GM10847 (cell line): Measurements from ENCODE around the gene DRAM2.

Experiments used
- POLR2A ChIP-seq: IDR thresholded peaks from 2 replicates; pipeline ENCODE4 v1.6.1; 2011; ENCODE audit not compliant: insufficient read length; ENCODE audit errors: extremely low read depth

The DRAM2 gene

DNA sequence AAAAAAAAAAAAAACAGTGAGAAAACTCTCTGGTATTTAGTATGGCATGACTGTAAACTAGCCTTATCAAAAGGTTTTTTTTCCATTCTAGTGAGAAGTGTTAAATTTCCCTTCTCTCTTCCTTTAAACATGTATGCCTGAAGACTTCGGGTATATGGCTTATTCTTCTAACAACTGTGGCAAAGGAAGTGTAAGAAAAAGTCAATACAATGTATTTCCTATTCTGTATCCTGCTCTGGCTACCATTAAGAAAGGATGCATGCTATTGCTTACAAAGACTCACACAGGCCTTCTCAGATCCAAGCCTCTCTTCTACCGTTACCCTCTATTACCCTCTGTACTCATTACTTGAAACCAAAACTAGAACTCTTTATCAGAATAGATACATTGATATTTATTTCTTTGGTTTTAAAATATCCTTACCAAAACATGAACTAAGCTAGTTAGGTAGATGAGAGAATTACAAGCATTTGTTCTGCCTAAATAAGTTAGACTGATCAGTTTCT, 8.5 kb upstream of the DRAM2 start:
- TF ChIP-seq POLR2A = no peak

DNA sequence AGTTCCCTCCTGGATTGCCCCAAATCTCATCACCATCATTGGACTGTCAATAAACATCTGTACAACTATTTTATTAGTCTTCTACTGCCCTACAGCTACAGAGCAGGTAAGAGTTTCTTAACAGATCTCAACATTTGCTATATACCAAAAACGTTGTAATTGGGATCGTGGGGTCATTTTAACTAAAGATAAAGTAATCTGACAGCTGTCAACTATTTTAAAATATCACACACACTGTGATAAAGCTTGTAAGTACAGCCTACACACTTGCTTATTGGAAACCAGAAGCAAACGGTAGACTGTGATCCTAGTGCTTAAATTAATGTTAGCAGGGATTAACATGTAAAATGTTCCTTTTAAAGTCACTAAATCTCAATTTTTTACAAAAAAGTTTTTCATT, 8.1 kb upstream of the DRAM2 start:
- TF ChIP-seq POLR2A = no peak

DNA sequence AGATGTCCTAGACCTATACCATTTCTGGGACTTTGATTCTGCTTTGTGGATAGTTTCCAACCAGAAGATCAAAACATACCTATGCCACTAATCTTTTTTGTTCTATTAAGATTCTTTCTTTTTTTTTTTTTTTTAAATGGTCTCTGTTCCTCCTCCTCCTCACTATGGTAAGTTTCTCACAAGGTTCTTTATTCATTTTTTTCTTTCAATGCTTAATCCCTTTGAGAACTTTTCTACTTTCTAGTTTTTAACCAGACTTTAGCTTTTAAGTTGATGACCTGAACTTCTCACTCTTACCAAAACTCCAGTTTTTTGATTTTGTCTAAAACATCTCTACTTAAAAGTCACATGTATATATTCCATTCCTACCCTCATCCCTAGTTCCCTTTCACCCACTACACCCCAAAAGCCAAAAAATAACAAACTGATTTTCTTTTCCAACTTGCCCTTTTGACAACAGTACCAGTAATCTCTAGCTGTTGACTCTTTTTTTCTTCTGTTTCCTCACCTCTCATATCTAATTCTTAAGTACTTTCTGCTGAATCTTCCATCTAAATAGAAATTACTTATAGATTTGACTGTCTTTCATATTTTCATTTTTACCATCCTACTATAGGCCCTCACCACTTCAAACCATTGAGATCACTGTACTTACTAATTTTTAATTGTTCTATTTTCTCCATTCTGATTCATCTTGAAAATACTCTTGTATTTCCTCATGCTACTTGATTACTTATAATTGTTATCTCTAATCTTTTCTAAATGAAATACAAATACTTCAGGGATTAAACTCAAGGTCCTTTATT, 6.3 kb upstream of the DRAM2 start:
- TF ChIP-seq POLR2A = no peak

- TF ChIP-seq POLR2A = no peak
Observed at GRCh38 chr1:111145542-111145941, 5.6 kb upstream of the DRAM2 start.

DNA sequence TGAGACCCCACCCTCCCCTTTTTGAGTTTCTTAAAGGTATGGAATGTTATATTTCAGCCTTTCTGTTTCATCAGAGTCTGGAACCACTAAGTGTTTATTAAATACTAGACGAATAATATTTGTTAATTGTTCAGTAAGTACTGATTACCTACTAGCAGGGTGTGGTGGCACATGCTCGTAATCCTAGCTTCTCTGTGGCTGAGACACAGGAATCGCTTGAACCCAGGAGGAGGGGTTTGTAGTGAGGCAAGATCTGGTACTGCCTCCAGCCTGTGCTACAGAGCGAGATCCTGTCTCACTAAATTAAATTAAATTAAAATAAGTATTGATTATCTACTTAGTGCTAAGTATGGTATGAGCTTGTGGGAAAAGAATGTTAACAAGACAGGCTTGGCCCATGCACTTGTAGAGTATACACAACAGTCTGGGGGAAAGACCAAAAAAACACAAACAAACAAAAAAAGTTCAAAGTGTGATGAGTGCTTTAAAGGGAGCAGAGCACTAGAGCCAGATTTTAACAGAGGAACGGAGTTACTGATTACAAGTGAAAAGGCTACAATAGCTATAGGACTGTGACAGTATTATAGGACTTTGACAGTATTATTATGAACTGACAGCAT, 2.6 kb upstream of the DRAM2 start:
- no peak for TF ChIP-seq POLR2A

DNA sequence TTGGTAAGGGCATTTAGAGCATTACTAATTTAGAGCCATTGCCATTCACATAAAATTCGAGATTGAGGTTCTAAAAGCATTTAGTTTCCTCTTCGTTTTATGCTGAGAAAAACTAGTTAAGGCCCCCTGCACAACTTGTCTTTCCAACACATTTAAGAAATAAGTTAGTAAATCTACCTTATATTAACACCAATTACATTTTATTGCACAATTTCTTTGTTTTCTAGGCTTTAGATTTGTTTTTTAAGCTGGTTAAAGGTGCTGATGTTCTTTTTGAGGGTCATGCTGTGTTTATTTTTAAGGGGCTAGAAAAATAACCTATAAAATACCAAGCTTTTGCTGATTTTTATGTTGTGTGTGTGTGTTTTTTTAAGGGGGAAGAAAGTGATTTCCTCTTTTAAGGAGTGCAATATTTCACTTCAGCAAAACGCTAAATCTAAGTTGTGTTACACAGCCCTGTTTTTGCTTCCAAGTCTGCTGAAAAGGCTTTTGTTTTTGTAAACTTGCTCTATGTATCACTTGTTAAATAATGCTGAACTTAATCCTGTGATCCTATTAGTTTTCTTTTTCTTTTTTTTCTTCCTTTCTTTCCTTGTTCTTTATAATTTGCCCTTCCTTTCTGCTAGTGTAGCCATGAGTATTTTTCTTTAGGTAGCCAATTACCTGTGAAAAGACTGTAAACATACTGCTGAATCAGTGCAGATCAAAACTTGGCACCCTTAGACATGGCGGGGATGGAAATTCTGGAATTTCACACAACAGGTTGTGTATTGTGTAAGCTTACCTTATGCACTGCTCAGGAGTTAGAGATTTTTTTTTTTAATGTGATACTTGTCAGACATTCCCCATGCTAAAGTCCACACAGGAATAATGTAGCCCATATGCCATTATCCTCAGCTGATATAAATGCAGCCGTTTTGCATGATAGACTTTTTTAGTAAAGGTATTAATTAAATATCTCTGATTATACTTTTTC, 1.6 kb upstream of the DRAM2 start:
- TF ChIP-seq POLR2A = no peak

DNA sequence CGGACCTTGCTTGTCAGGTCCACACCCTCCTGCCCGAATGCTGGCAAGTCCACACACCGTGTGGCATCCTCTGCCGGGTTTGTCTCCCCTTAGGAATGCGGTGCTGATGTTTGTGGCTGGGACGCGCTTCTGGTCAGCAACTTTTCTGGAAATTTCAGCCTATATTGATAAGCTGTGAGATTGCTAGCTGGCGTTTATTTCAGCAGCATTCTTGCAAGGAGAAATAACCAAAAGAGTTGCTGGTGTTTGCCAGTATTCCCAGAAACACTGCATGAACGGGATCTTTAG, 731 bp upstream of the DRAM2 start:
- no peak for TF ChIP-seq POLR2A

DNA sequence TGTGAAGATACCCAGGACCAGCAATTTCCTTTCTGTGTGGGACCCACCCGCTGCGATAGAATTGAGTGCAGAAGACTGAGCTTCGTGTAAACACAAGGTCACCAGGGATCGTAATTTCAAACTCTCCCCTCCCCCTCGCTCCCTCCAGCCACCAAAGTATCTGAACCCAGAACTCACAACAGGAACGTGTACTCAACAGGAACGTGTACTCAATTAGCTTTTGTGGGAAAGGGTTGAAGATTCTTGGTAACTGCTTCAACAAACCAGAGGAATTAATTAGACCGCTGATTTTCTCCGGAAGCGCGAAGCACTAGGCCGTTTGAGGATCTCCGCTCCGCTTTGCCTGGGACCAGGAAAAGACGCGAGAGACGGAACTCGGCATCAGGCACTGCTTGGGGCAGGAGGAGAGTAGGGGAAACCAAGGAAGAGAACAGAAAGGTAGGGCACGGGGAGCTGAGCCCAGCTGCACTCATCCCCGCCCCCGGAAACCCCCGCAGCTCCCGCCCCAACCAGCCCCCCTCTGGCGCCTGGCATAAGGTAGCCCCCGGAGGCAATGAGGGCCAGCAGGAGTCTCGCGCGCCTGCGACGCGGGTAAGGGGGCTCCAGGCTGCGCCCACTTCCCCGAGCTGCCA, 453 bp downstream of the DRAM2 start:
- TF ChIP-seq POLR2A = no peak

DNA sequence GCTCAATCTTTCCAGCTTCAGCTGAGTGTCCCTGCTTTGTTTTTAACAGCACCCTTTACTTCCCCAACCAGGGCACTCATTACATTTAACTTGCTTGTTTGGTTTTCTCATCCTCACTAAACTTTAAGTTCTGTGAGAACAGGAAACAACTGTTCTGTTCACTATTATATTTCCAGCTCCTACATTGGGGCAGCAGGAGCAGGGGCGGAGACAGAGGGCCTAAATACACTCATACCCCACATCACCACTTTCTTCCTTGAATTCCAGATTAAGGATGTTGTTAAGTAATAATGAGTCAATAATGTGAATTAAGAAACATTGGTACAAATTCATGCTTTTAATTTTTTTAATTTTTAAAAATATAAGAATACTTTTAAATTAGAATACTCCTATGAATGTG, 6.0 kb downstream of the DRAM2 start:
- TF ChIP-seq POLR2A = no peak

- no peak for TF ChIP-seq POLR2A
Observed at GRCh38 chr1:111131693-111132092, 8.2 kb downstream of the DRAM2 start.

GRCh38 chr1:111129376-111129775, 10.5 kb downstream of the DRAM2 start:
- TF ChIP-seq POLR2A = no peak

DNA sequence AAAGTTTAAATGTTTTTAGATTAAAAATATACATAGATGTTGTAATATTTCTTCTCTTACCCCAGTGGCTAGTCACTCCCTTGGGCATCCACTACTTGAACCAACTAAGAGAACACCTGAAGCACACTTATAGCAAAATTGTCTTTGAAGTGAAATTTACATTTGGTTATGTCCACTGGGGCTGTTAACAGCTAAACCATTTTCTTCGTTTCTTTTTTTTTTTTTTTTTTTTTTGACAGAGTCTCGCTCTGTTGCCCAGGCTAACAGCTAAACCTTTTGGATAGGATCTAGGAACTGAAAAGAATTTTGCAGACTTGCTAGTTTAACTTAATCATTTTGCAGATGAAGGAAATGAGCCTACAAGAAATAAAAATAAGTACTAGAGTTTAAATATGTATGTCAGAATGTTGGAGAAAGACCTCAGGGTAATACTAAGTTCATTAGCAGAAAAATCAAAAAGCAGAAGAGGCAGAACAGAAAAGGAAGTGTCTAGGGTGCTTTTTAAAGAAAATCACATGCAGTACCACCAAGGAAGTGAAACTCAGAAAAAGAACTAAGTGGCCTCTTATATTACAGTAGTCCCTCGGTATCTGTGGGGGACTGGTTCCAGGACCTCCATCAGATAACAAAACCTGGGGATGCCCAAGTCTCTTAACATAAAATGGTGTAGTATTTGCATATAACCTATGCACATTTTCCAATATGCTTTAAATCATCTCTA, 11.8 kb downstream of the DRAM2 start:
- TF ChIP-seq POLR2A = no peak

- no peak for TF ChIP-seq POLR2A
Observed at GRCh38 chr1:111126354-111126753, 13.5 kb downstream of the DRAM2 start.

DNA sequence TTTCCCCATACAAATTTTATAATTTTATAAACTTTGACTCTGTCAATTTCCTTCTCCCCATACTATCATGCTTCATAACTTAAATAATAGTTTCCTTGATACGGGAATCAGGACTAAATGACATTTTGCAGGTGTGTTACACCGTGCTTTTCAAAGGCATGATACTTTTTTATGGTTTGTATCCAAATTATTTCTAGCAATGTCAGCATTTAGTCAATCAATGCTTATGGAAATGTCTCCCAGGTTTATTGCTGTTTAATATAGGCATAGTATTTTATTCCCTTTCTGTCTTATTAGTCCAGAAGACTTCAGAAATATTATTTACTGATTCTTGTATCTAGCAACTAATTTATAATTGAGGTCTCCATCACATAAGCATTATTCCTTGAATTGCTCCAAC, 23.4 kb downstream of the DRAM2 start:
- no peak for TF ChIP-seq POLR2A
